Muscle layer of colon (tissue), 2 donors: ENCODE results near the gene DUSP6.
A peak's percentile ranks its signal among the peaks of the same experiment; 100 is the strongest.

Experiments
- H3K27ac ChIP-seq: one replicate; pipeline ENCODE4 v1.7.0; 2013; ENCODE audit warnings: low read depth, mild to moderate bottlenecking, low read length, moderate library complexity
- H3K27me3 ChIP-seq, 2 donors: one replicate each; pipeline ENCODE4 v1.7.0; 2013; ENCODE audit warnings: low read length in 2 of 2, mild to moderate bottlenecking in 2 of 2; ENCODE audit not compliant: insufficient read depth in 2 of 2, control insufficient read depth in 1 of 2
- H3K36me3 ChIP-seq: one replicate; pipeline ENCODE4 v1.7.0; 2013; ENCODE audit warnings: mild to moderate bottlenecking, low read length; ENCODE audit not compliant: insufficient read depth
- H3K4me1 ChIP-seq: one replicate; pipeline ENCODE4 v1.7.0; 2013; ENCODE audit warnings: mild to moderate bottlenecking, low read length; ENCODE audit not compliant: insufficient read depth
- H3K4me3 ChIP-seq, 2 donors: one replicate each; pipeline ENCODE4 v1.7.0; 2013; ENCODE audit warnings: low read length in 2 of 2, low read depth in 1 of 2, mild to moderate bottlenecking in 1 of 2, moderate library complexity in 1 of 2
- H3K9ac ChIP-seq: one replicate; pipeline ENCODE4 v1.7.0; 2013; ENCODE audit warnings: low read length
- H3K9me3 ChIP-seq: one replicate; pipeline ENCODE4 v1.7.0; 2013; ENCODE audit warnings: mild to moderate bottlenecking, low read length
- donor health status: abdominal sarcoma.
- donor health status: Adenocarcinoma of cecum.

The DUSP6 gene

GRCh38 chr12:89356069-89356665, 3.9 kb upstream of the DUSP6 start:
- H3K27ac ChIP-seq: no peak overlapping the region
- no peaks in the 10 kb centered on the region for H3K9me3 ChIP-seq
- H3K4me3 ChIP-seq: no peak overlapping the region
- no peaks in the 10 kb centered on the region for H3K36me3 ChIP-seq
- H3K9ac ChIP-seq: no peak overlapping the region
- no peaks in the 10 kb centered on the region for H3K27me3 ChIP-seq
- H3K4me1 ChIP-seq: peaks cover 15% of the 10 kb centered on the region

GRCh38 chr12:89355243-89356068, 3.2 kb upstream of the DUSP6 start:
- Histone ChIP-seq H3K4me3 (peak overlapping the region; percentile 2 to 84), H3K9me3 (no peaks in the 10 kb centered on the region), H3K4me1 (peaks cover 18% of the 10 kb centered on the region), H3K9ac (no peak overlapping the region), H3K27ac (peak overlapping the region; percentile 94), H3K36me3 (no peaks in the 10 kb centered on the region), H3K27me3 (no peaks in the 10 kb centered on the region)

DNA sequence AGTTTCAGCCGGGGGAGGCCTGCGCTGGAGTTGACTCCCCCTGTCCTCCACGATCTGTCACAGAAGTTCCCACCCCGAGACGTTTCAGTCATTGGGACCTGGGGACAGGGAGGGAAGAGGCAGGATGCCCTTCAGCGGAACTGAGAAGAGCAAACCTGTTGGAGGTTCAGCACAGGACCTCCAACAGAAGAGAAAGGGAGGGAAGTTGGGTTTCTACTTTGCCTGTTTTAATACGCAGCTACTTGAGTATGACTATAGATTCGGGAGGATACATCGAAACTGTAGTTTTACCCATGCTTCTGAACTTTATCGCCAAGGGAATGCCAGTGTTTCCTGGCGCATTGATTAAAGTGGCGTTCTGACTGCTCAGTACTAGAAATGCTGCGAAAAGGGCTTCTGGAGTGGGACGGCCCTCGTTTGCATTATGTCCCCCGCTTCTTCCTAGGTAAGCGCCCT, 2.3 kb upstream of the DUSP6 start:
- Histone ChIP-seq H3K27me3 (no peaks in the 10 kb centered on the region), H3K4me1 (peaks cover 21% of the 10 kb centered on the region), H3K9me3 (no peaks in the 10 kb centered on the region), H3K36me3 (no peaks in the 10 kb centered on the region), H3K9ac (peak overlapping the region; percentile 70), H3K4me3 (peak overlapping the region; percentile 76 to 84), H3K27ac (peak overlapping the region; percentile 94)

DNA sequence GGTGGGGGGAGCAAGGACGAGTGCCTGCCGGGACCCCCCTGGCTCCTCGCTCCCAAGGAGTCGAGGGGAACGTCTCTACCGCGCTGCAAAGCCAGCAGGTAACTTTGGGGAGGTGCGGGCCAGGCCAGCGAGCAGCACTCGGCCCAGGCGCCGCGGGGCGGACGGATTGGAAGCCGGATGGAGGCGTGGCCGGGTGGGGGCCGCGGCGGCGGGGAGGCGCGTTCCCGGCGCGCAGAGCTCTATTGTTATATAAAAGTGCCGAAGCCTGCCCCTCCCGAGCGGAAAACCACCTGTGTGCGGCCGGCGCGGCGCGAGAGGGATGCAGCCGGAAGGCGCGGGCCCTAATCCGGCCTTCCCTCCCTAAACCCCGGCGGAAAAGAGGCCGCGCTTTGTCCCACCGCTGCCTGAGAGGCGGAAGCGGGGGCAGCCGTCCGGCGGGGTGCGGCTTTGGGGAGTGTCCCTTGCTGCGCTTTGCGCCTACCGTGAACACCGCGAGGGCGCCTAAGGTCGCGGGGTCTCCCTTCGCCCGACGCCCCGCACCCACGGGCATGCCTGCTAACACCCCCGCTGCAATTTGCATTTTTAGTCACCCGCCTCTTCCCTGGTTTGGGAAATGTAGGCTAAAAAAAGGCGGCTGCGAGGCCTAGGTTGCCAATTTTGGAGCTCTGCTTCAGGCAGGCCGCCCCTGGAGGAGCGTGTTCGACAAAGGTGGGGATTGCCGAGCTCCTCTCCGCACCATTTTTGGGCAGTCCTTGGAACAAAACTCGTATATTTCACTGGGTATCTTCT, 1.7 kb upstream of the DUSP6 start:
- Histone ChIP-seq H3K4me3 (peak overlapping the region; percentile 76 to 84), H3K27ac (peak overlapping the region; percentile 94), H3K4me1 (peaks cover 21% of the 10 kb centered on the region), H3K36me3 (peaks cover 2% of the 10 kb centered on the region), H3K27me3 (no peaks in the 10 kb centered on the region), H3K9me3 (no peaks in the 10 kb centered on the region), H3K9ac (peak overlapping the region; percentile 70)

DNA sequence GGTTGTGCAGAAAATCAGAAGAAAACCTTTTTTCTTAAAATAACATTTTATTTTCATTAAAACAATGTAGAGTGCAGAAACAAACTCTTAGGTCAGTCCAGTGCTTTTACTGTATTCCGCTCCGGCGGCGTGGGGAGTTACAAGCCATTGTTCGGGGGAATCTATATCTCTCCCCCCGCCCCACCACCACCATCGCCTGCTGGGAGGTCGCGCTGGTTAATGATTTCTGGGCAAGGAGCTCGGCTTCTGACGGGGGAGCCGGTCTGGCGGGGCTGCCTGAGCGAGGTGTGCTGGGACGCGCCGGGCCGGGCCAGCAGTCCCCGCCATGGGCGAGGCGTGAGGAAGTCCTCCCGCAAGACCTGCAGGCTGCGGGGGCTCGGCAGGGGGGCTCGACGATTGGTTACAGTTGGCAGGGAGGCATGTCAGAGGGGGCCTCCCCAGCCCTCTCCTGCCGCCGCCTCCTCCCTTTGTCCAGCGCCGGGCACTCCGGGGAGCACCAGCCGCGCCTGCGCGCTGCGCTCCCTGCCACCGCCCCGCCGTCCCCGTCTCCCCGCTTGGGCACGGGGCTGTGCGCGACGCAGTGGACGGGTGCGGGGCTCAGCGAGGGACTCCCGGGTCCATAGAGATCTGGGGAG, 1.0 kb upstream of the DUSP6 start:
- H3K4me1 ChIP-seq: peaks cover 21% of the 10 kb centered on the region

GRCh38 chr12:89352242-89352491, 134 bp downstream of the DUSP6 start:
- Histone ChIP-seq H3K36me3 (peaks cover 15% of the 10 kb centered on the region), H3K27me3 (no peaks in the 10 kb centered on the region), H3K27ac (peak overlapping the region; percentile 94), H3K4me1 (peaks cover 24% of the 10 kb centered on the region), H3K4me3 (peak overlapping the region; percentile 76 to 84), H3K9ac (peak overlapping the region; percentile 40), H3K9me3 (no peaks in the 10 kb centered on the region)

More for the DNA sequence above, 1.0 kb upstream of the DUSP6 start:
- Histone ChIP-seq H3K36me3 (peaks cover 9% of the 10 kb centered on the region), H3K27ac (peak overlapping the region; percentile 94), H3K4me3 (peak overlapping the region; percentile 76 to 84), H3K9me3 (no peaks in the 10 kb centered on the region), H3K9ac (peak overlapping the region; percentile 70), H3K27me3 (no peaks in the 10 kb centered on the region)

- Histone ChIP-seq H3K36me3 (peaks cover 15% of the 10 kb centered on the region), H3K4me1 (peaks cover 29% of the 10 kb centered on the region), H3K4me3 (peak overlapping the region; percentile 76 to 84), H3K9me3 (no peaks in the 10 kb centered on the region), H3K27ac (peak overlapping the region; percentile 94), H3K9ac (peak overlapping the region; percentile 44), H3K27me3 (no peaks in the 10 kb centered on the region)
These were observed 636 bp downstream of the DUSP6 start for GRCh38 chr12:89351489-89352241.

GRCh38 chr12:89350630-89351488, 1.4 kb downstream of the DUSP6 start:
- peaks cover 30% of the 10 kb centered on the region for H3K4me1 ChIP-seq

DNA sequence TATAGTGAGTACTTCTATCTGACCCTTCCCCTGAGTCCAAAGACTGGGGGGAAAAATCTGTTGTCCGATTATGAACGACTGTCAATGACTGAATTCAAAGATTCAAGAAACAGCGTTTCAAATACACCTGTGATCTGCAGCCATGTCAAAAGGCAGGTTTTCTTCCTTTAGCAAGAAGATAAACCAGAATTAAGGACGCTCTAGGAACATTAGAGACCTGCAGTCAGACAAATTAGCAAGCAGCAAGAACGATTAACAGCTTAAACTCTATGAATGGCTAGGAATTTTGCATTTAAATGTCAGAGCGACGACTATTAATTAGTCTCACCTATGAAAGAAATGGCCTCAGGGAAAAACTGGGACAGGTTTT, 2.1 kb downstream of the DUSP6 start:
- Histone ChIP-seq H3K9me3 (no peaks in the 10 kb centered on the region), H3K9ac (peak overlapping the region; percentile 44), H3K36me3 (peaks cover 15% of the 10 kb centered on the region), H3K4me1 (peaks cover 30% of the 10 kb centered on the region), H3K27ac (peak overlapping the region; percentile 94), H3K27me3 (no peaks in the 10 kb centered on the region), H3K4me3 (peak overlapping the region; percentile 76 to 84)

More at GRCh38 chr12:89350630-89351488, 1.4 kb downstream of the DUSP6 start:
- H3K27me3 ChIP-seq: no peaks in the 10 kb centered on the region
- H3K27ac ChIP-seq: peak overlapping the region; percentile 94
- H3K36me3 ChIP-seq: peaks cover 15% of the 10 kb centered on the region
- H3K9ac ChIP-seq: peak overlapping the region; percentile 44
- peak overlapping the region; percentile 76 to 84 for H3K4me3 ChIP-seq
- H3K9me3 ChIP-seq: no peaks in the 10 kb centered on the region

DNA sequence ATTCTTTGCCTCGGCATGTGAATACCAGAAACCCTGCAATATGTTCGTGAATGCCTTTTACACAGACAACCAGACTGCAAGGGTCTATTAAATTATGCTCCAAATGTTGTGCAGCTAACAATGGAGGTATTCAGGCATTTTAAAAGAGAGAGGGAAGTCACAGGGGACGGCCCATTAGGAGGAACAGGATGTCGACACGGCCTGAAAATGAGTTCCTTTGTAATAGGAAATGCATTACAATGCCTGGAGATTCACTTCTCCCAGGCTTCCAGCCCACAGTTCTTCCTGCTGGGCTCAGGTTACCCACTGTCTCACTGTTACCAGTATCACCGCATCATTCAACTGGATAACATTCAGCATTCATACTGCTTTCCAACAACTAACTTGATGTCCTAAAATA, 2.5 kb downstream of the DUSP6 start:
- H3K27me3 ChIP-seq: no peaks in the 10 kb centered on the region
- H3K9me3 ChIP-seq: no peaks in the 10 kb centered on the region
- H3K27ac ChIP-seq: peak overlapping the region; percentile 94
- H3K9ac ChIP-seq: peak overlapping the region; percentile 44
- peaks cover 29% of the 10 kb centered on the region for H3K4me1 ChIP-seq
- H3K36me3 ChIP-seq: peaks cover 15% of the 10 kb centered on the region
- H3K4me3 ChIP-seq: peak overlapping the region; percentile 76 to 84
